Effector CD8-positive, alpha-beta T cell (primary cell): ENCODE data around the gene NPR1.
"Not testable (repeated sequence)": the region's sequence is repeated elsewhere in the genome, so short reads cannot be mapped to it uniquely, and the experiment has no call there.

Experiments used
- DNase-seq: peaks from one replicate; lab custom pipeline; 2025; lab: John Stamatoyannopoulos, UW

The NPR1 gene

GRCh38 chr1:153679337-153680119, 1.0 kb downstream of the NPR1 start:
- DNase-seq, result no peak

GRCh38 chr1:153680120-153680403, 1.6 kb downstream of the NPR1 start:
- no peak for DNase-seq

GRCh38 chr1:153682730-153683129, 4.2 kb downstream of the NPR1 start:
- no peak for DNase-seq

GRCh38 chr1:153683854-153684253, 5.4 kb downstream of the NPR1 start:
- no peak for DNase-seq

- no peak for DNase-seq
Observed at GRCh38 chr1:153684892-153685291, 6.4 kb downstream of the NPR1 start.

GRCh38 chr1:153685544-153686340, 7.3 kb downstream of the NPR1 start:
- no peak for DNase-seq

- DNase-seq, result no peak
Observed at GRCh38 chr1:153687346-153688125, 9.0 kb downstream of the NPR1 start.

- DNase-seq, result no peak
Observed at GRCh38 chr1:153688276-153688675, 9.8 kb downstream of the NPR1 start.

- no peak for DNase-seq
Observed at GRCh38 chr1:153688736-153689328, 10.3 kb downstream of the NPR1 start.

- DNase-seq, result no peak
Observed at GRCh38 chr1:153693466-153693865, 15.0 kb downstream of the NPR1 start.

GRCh38 chr1:153696741-153697140, 18.3 kb downstream of the NPR1 start:
- no peak for DNase-seq

GRCh38 chr1:153697191-153698019, 18.9 kb downstream of the NPR1 start:
- no peak for DNase-seq

- no peak for DNase-seq
Observed at GRCh38 chr1:153698020-153698922, 19.8 kb downstream of the NPR1 start.

GRCh38 chr1:153698923-153699714, 20.6 kb downstream of the NPR1 start:
- DNase-seq, result no peak

- DNase-seq, result no peak
Observed at GRCh38 chr1:153699768-153700167, 21.3 kb downstream of the NPR1 start.

- no peak for DNase-seq
Observed at GRCh38 chr1:153705484-153705883, 27.0 kb downstream of the NPR1 start.

GRCh38 chr1:153711026-153711425, 32.5 kb downstream of the NPR1 start:
- no peak for DNase-seq

- DNase-seq, result not testable (repeated sequence)
Observed at GRCh38 chr1:153716211-153716610, 37.7 kb downstream of the NPR1 start.

GRCh38 chr1:153717330-153717729, 38.8 kb downstream of the NPR1 start:
- DNase-seq, result no peak
